Ovary (tissue), 3 donors: ENCODE measurements around the gene VSIG10.

Experiments
- EP300 ChIP-seq: sonication (generic); formaldehyde crosslinking; IDR thresholded peaks from one replicate; pipeline ENCODE4 v1.6.1; 2017; ENCODE audit warnings: antibody characterized with exemption
- POLR2A ChIP-seq: fragments of 450-650 bp; IDR thresholded peaks from one replicate; pipeline ENCODE4 v1.6.1; 2017; ENCODE audit warnings: antibody characterized with exemption, mild to moderate bottlenecking, moderate library complexity
- TF ChIP-seq, protein P1 (sequence below), 3 donors: fragments of 450-650 bp in 2 of 3; fragments of 200-600 bp in 1 of 3; IDR thresholded peaks; one replicate each; pipeline versions ENCODE4 v1.5.1 to v1.8.0; 2016 to 2022; ENCODE audit warnings: antibody characterized with exemption in 3 of 3, mild to moderate bottlenecking in 1 of 3
- donor health status: DM: no; HTN: no; CAD: no.

DNA sequence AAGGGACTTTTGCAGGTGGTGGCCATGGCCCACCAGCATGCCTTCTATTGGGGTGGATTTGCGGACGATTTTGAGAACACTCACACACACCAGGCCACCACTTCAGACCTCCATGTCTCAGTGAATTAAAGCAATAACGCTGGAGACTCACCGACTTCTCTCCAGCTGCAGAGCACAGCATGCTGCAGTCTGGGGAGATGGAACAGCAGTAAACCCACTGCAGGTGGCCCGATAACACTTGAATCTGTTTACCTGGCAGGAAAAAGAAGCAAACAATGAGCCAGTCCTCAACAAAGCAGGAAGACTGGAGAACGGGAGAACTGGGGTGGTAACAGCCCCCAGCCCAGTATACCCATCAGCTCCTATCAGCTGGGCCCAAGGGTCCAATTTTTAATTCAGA lies 65.7 kb downstream of the VSIG10 start:
- TF ChIP-seq EP300 (no peak), POLR2A (no peak)
- TF ChIP-seq, protein P1, sequence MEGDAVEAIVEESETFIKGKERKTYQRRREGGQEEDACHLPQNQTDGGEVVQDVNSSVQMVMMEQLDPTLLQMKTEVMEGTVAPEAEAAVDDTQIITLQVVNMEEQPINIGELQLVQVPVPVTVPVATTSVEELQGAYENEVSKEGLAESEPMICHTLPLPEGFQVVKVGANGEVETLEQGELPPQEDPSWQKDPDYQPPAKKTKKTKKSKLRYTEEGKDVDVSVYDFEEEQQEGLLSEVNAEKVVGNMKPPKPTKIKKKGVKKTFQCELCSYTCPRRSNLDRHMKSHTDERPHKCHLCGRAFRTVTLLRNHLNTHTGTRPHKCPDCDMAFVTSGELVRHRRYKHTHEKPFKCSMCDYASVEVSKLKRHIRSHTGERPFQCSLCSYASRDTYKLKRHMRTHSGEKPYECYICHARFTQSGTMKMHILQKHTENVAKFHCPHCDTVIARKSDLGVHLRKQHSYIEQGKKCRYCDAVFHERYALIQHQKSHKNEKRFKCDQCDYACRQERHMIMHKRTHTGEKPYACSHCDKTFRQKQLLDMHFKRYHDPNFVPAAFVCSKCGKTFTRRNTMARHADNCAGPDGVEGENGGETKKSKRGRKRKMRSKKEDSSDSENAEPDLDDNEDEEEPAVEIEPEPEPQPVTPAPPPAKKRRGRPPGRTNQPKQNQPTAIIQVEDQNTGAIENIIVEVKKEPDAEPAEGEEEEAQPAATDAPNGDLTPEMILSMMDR (IDR thresholded peaks at IDR 0.05) = no peak
